GM10248 (cell line): ENCODE results near the gene CPN2.

ENCODE experiments used
- CTCF ChIA-PET: fragments of 300-600 bp; sonication (Branson Sonifier 250); formaldehyde crosslinking; extraction: SDS; loops from one replicate; lab custom pipeline; 2021; ENCODE audit warnings: antibody characterized with exemption; lab: Yijun Ruan, JAX
- POLR2A ChIA-PET: fragments of 350-650 bp; sonication (Branson Sonifier 250); formaldehyde crosslinking; extraction: SDS; loops from one replicate; lab custom pipeline; 2020; ENCODE audit warnings: antibody characterized with exemption; lab: Yijun Ruan, JAX
- DNase-seq: peaks from one replicate; pipeline ENCODE4 v3.0.0; 2012; ENCODE audit errors: extremely low spot score
- CTCF ChIP-seq: IDR thresholded peaks from 2 replicates; pipeline ENCODE4 v1.5.1; 2012; ENCODE audit warnings: mild to moderate bottlenecking, low read depth; ENCODE audit errors: extremely low read depth, missing control alignments, control extremely low read depth

Gene CPN2

GRCh38 chr3:194383276-194383940 is 32.3 kb upstream of the CPN2 start:
- POLR2A ChIA-PET: no interaction called here
- DNase-seq: no peak
- CTCF ChIA-PET: interaction anchor here (0.6 to 1.0 kb wide), 2 partner anchors 13 to 1324 kb away, joined by 3 read pairs; no protein-coding TSS in a partner anchor
- TF ChIP-seq CTCF: no peak

GRCh38 chr3:194382892-194383223 is 31.7 kb upstream of the CPN2 start:
- CTCF ChIA-PET: interaction anchor here (1.0 kb wide), 1 partner anchor 13 kb away, joined by 3 read pairs; no protein-coding TSS in a partner anchor
- POLR2A ChIA-PET: no interaction called here
- TF ChIP-seq CTCF: no peak
- DNase-seq: no peak

GRCh38 chr3:194382196-194382891 is 31.2 kb upstream of the CPN2 start:
- ChIA-PET POLR2A (no interaction called here), CTCF (interaction anchor here (1.0 kb wide), 1 partner anchor 14 kb away, joined by 3 read pairs; no protein-coding TSS in a partner anchor)
- TF ChIP-seq CTCF: no peak
- no peak for DNase-seq

GRCh38 chr3:194381460-194381875 is 30.3 kb upstream of the CPN2 start:
- DNase-seq: no peak
- CTCF ChIA-PET: no interaction called here
- POLR2A ChIA-PET: no interaction called here
- no peak for TF ChIP-seq CTCF

GRCh38 chr3:194380326-194380725 is 29.2 kb upstream of the CPN2 start:
- TF ChIP-seq CTCF: no peak
- ChIA-PET CTCF (interaction anchor here (0.7 kb wide), 1 partner anchor 47 kb away, joined by 4 read pairs; no protein-coding TSS in a partner anchor), POLR2A (no interaction called here)
- no peak for DNase-seq

GRCh38 chr3:194379651-194380050 is 28.5 kb upstream of the CPN2 start:
- ChIA-PET POLR2A (no interaction called here), CTCF (interaction anchor here (1.4 to 1.6 kb wide), 2 partner anchors 10 to 12 kb away, joined by 3 to 4 read pairs; no protein-coding TSS in a partner anchor)
- TF ChIP-seq CTCF: no peak
- no peak for DNase-seq
